HUES64 (cell line): ENCODE data around the gene ACOX3. TPM values are rescaled to one million over a fixed set of nuclear protein-coding genes. Genes with fewer than 3 reads are reported as not detected.
"Not testable (repeated sequence)": the region's sequence is repeated elsewhere in the genome, so short reads cannot be mapped to it uniquely, and the experiment has no call there.

Source experiments
- H3K27ac ChIP-seq: 2 replicates; pipeline ENCODE4 v1.7.0; 2013; ENCODE audit warnings: low read depth, low read length, inconsistent platforms
- H3K27me3 ChIP-seq: 2 replicates; pipeline ENCODE4 v1.6.1; 2013; ENCODE audit warnings: mild to moderate bottlenecking, low read length; ENCODE audit not compliant: insufficient read depth
- H3K36me3 ChIP-seq: 2 replicates; pipeline ENCODE4 v1.6.1; 2013; ENCODE audit warnings: mild to moderate bottlenecking, low read length; ENCODE audit not compliant: insufficient read depth
- H3K4me1 ChIP-seq: 2 replicates; pipeline ENCODE4 v1.6.1; 2013; ENCODE audit warnings: mild to moderate bottlenecking, low read length, moderate library complexity; ENCODE audit not compliant: insufficient read depth
- H3K4me3 ChIP-seq: 2 replicates; pipeline ENCODE4 v1.5.1; 2013; ENCODE audit warnings: mild to moderate bottlenecking, low read length, moderate library complexity
- H3K9ac ChIP-seq: 2 replicates; pipeline ENCODE4 v1.6.1; 2013; ENCODE audit warnings: mild to moderate bottlenecking, low read depth, low read length
- H3K9me3 ChIP-seq: 2 replicates; pipeline ENCODE4 v1.6.1; 2013; ENCODE audit warnings: low read depth, low read length; ENCODE audit not compliant: insufficient read depth
- WGBS: fragments of 150-250, 120-280 bp; methylation state at CpG from one replicate; pipeline ENCODE4 v1.1.7; 2013; ENCODE audit warnings: missing lambda C conversion rate; 5-methylcytosine and 5-hydroxymethylcytosine counted together
- polyA plus RNA-seq, 2 experiments: library from polyadenylated mRNA; stranded (reverse); fragments of 50-300 nt; gene quantifications; one replicate each; pipeline ENCODE4 v1.2.3, GENCODE V29; 2013

Gene ACOX3
- 7.1 TPM for polyA plus RNA-seq (2013, experiment 1 of 2)
- 9.6 TPM for polyA plus RNA-seq (2013, experiment 2 of 2)

DNA sequence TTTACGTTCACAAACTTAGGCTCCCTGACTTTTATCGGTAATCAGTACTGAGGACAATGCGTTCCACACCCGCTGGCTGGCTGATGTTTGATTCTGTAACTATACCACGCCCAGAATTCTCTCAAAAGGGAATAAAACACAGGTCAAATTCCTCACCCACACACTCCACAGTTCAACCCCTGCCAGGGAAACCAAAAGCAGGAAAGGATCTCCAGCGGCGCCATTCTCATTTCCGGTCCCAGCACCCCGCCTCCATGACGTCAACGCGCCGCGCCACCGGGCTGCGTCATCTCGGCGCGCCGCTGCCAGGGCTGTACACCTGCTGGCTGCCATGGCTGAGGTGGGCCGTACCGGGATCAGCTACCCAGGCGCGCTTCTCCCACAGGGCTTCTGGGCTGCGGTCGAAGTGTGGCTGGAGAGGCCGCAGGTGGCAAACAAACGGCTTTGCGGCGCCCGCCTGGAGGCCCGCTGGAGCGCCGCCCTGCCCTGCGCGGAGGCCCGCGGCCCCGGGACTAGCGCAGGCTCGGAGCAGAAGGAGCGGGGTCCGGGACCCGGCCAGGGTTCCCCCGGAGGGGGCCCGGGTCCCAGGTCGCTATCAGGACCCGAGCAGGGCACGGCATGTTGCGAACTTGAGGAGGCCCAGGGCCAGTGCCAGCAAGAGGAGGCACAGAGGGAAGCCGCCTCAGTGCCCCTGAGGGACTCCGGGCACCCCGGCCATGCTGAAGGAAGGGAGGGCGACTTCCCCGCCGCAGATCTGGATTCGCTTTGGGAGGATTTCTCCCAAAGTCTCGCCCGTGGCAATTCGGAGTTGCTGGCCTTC is at the start of gene ACOX3, which contains the start of gene TRMT44:
Gene ACOX3 (minus strand): TSS at position 232 of the 820 bp plus-strand sequence. CDS start 24,202 bp downstream, outside the sequence.
Gene TRMT44 (plus strand): TSS at position 286 of the 820 bp plus-strand sequence. CDS start 46 bp downstream, at position 332.
- Histone ChIP-seq H3K27me3 (no peaks in the 10 kb centered on the region), H3K36me3 (no peaks in the 10 kb centered on the region), H3K27ac (peak within 1 kb of the TSS; percentile 88), H3K4me3 (peak within 1 kb of the TSS; percentile 71), H3K4me1 (peaks cover 11% of the 10 kb centered on the region; the same call in 1 of the 2 replicates), H3K9ac (peak within 1 kb of the TSS; percentile 76), H3K9me3 (peaks cover 5% of the 10 kb centered on the region; the same call in 1 of the 2 replicates)
- WGBS, result under 1% methylated on average over 60 of the region's 60 CpGs

DNA sequence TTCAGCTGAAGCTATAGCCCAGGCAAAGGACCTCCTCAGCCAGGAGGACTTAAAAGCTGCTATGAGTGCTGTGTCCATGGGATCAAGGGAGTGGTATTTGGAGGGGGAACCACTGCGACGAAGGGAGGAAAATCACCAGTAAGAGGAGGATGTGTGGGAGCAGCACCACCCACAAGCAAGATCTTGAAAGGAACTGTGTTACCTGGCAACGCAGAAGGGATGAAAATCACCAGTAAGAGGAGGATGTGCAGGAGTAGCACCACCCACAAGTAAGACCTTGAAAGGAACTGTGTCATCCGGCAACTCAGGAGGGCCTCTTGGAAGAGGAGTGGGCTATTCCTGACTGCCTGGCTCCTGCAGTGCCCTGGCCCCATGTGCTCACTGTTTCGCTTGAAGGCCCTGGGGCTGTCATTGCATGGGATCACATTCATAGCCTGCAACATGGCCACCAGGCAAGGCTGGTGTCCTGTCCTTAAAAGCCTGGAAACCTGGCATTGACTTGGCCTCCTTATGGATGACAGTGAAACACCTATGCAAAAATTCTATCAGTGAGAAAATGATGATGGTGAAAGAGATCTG is 48.4 kb upstream of the ACOX3 start:
- Histone ChIP-seq H3K27ac (no peak overlapping the region), H3K9ac (no peak overlapping the region), H3K27me3 (no peaks in the 10 kb centered on the region), H3K4me1 (peaks cover 9% of the 10 kb centered on the region), H3K4me3 (no peak overlapping the region), H3K9me3 (peaks cover 14% of the 10 kb centered on the region), H3K36me3 (peaks cover 3% of the 10 kb centered on the region; the same call in 1 of the 2 replicates)
- 92% methylated on average over 5 of the region's 5 CpGs for WGBS

DNA sequence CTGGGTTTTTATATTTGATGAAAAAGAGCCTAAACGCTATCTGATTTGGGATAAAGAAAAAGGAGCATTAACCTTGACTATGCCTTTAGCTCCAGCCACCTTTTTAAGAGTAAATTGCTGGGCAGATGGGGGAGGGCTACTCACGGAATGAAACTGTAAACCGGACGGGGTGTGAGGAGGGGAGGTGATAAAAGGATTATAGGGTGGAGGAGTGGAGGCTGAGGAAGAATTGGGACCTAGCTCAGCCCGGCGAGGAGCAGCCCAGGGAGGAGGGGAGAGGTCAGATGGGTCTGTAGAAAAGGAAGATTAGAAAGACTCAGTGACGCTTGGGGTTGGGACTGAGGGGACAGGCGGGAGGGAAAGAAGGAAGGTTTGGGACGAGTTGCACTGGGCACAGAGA is 46.1 kb upstream of the ACOX3 start:
- WGBS, result 84% methylated on average over 8 of the region's 9 CpGs
- not testable (repeated sequence) for H3K27me3 ChIP-seq, H3K4me1 ChIP-seq, H3K9ac ChIP-seq, H3K36me3 ChIP-seq, H3K4me3 ChIP-seq, H3K27ac ChIP-seq
- H3K9me3 ChIP-seq, result peaks cover 14% of the 10 kb centered on the region

DNA sequence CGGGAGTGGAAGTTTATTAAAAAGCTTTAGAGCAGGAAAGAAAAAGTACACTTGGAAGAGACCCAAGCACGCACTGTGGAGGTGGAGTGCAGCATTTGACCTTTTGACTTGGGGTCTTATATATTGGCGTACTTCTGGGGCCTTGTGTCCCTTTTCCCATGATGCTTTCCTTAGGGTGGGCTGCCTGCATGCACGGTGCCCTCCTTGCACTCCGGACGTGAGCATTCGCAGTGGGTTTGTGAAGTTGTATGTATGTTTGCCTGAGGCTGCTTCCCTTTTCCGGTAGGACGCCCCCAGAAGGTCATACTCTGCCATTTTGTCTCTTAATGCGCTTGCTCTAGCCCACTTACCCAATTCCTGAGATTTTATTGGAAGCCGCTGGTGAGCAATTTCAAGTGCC is 39.7 kb upstream of the ACOX3 start:
- 0 out of 2 replicates have a peak, but pooled peaks cover 6% of the 10 kb centered on the region for H3K4me1 ChIP-seq
- H3K27ac ChIP-seq, result no peak overlapping the region
- peaks cover 17% of the 10 kb centered on the region for H3K36me3 ChIP-seq
- no peak overlapping the region for H3K4me3 ChIP-seq
- no peak overlapping the region for H3K9ac ChIP-seq
- H3K9me3 ChIP-seq, result no peaks in the 10 kb centered on the region
- no peaks in the 10 kb centered on the region for H3K27me3 ChIP-seq
- WGBS, result 94% methylated on average over 11 of the region's 11 CpGs

DNA sequence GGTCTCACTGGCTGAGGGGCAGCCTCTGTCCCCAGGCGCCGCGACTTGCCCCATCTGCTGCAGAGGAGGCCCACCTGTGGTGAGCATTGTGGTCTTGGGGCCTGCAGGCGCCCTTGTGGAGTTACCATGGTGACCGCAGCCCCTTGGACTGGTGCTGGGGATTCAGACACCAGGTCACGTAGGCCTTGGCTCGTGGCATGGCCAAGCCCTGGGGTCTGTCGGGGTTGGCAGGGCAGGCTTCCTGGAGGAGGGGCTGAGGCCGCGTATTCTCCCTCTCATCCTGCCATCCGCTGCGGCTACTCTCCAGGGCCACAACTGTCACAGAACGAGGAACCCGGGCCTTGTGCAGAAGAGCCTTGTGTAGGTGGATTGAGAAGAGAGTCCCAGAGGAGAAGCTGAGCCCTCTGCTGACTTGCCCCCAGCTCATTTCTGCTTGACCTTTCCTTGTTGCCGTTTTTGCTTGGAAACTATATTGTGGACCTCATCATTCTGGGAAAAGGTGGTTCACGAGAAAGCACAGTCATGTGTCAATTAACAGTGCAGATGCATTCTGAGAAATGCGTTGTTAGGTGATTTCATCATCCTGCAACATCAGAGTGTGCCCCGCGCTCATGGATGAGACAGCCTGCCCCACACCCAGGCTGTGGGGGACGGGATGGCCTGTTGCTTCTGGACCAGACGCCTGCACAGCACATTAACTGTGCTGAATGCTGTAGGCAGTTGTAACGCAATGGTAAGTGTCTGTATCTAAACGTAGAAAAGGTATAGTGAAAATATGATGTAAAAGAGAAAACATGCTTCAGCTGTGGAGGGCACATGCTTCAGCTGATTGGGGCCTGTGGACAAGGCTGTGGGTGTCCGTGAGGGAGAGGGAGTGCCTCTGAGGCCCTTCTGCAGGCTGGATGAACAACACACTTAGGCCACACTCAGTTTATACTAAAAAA is 38.5 kb upstream of the ACOX3 start:
- 0 out of 2 replicates have a peak, but pooled peaks cover 6% of the 10 kb centered on the region for H3K4me1 ChIP-seq
- no peaks in the 10 kb centered on the region for H3K27me3 ChIP-seq
- H3K36me3 ChIP-seq, result peaks cover 17% of the 10 kb centered on the region
- H3K9ac ChIP-seq, result no peak overlapping the region
- no peaks in the 10 kb centered on the region for H3K9me3 ChIP-seq
- H3K27ac ChIP-seq, result no peak overlapping the region
- no peak overlapping the region for H3K4me3 ChIP-seq
- 93% methylated on average over 24 of the region's 24 CpGs for WGBS

DNA sequence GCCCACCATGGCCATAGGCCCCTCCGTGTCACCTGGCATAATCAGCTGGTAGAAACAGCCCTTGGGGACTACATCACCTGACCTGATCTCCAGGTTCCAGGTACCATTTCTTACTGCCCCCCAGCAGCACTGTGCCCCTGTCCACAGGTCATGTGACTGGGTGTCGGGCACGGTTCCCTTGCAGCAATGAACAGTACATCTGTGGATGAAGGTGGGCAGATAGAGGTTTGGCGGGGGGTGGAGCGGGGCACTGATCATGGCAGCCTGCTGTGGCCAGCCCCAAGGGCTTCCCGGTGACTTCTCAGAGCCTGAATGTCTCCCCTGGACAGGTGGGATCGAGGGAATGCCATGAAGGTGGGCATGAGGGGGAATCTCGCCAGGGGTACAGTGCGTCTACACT is 37.8 kb upstream of the ACOX3 start:
- Histone ChIP-seq H3K27ac (no peak overlapping the region), H3K4me1 (0 out of 2 replicates have a peak, but pooled peaks cover 6% of the 10 kb centered on the region), H3K4me3 (no peak overlapping the region), H3K27me3 (no peaks in the 10 kb centered on the region), H3K9me3 (no peaks in the 10 kb centered on the region), H3K36me3 (peaks cover 17% of the 10 kb centered on the region), H3K9ac (no peak overlapping the region)
- 93% methylated on average over 9 of the region's 9 CpGs for WGBS

DNA sequence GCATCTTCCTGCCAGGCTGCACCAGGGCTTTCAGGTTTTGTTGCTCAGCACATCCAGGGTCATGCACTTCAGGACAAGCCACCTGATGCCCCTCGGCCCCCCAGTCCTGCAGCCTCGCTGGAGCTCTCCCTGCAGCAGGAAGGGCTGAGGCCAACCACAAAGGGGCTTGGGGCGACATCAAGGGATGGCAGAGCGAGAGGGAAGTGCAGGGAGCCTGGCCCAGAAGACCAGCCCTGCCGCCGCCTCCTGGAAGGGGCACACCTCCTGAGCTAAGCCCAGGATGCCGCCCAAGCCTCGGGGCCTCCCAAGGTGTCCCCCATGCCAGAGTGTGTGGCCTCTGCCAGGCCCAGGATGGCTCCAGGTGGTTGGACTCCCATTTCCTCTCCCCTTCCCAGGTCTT is 37.2 kb upstream of the ACOX3 start:
- 93% methylated on average over 8 of the region's 8 CpGs for WGBS
- no peaks in the 10 kb centered on the region for H3K27me3 ChIP-seq
- H3K27ac ChIP-seq, result no peak overlapping the region
- H3K9me3 ChIP-seq, result no peaks in the 10 kb centered on the region
- no peak overlapping the region for H3K4me3 ChIP-seq
- 0 out of 2 replicates have a peak, but pooled peaks cover 6% of the 10 kb centered on the region for H3K4me1 ChIP-seq
- peaks cover 17% of the 10 kb centered on the region for H3K36me3 ChIP-seq
- no peak overlapping the region for H3K9ac ChIP-seq

DNA sequence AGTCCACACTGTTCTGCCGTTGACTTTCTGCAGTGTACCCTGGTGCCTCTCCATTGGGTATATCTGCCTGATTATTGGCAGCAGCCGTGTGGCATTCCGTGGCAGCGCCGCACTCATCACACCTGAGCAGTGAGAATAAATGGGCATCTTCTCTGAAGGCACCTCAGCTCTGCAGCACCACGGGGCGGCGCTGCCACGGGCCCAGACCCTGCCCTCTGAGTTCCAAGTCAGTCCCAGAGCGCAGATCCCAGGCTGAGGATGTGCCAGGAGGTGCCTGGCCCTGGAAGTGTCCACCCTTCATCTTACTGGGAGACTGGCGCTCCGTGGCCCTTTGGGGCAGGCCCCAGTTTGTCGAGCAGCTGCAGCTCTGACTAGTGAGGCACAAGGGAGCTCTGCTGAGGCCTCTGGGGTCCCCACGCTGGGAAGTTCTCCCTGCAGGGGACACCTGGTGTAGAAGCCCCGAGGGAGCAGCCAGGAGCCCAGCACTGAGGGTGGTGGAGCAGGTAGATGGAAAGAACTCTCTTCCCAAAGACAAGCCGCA is 36.6 kb upstream of the ACOX3 start:
- Histone ChIP-seq H3K4me3 (no peak overlapping the region), H3K27me3 (no peaks in the 10 kb centered on the region), H3K4me1 (0 out of 2 replicates have a peak, but pooled peaks cover 6% of the 10 kb centered on the region), H3K9me3 (no peaks in the 10 kb centered on the region), H3K36me3 (peaks cover 17% of the 10 kb centered on the region), H3K9ac (no peak overlapping the region), H3K27ac (no peak overlapping the region)
- WGBS, result 94% methylated on average over 16 of the region's 16 CpGs

DNA sequence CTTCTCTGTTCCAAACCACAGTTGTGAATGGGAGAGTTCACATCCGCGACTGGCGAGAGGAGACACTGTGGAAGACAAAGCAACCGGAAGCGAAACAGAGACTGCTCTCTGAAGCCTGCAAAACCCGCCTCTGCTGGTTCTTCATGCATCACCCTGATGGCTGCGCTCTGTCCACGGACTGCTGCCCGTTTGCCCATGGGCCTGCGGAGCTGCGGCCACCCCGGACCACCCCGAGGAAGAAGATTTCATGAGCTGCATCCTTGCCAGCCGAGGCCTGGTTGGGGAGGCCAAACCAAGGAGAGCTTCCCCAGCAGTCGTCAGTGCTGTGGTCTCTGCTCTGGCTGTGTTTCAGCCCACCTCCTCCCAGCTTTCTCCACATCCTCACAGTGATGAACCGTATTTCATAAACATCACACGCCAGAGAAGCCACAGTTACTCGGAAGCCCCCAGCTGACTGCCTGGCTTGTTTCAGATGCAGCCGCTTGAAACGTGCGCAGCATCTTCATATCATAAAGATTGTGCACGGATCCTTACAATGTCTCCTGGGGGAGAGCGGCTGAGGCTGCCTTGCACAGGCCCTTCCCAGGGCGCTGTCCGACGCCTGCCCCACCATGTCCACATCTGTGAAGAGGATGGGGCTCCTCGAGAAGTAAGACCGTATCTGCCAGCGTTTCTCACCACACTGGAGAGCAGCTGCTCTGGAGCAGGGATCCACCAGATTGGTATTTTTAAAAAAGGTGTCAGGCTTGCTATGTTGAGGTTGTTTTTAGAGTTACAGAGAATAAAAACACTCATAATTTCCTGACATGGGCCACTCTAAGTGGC is 35.4 kb upstream of the ACOX3 start:
- WGBS, result 96% methylated on average over 29 of the region's 29 CpGs
- Histone ChIP-seq H3K36me3 (peaks cover 17% of the 10 kb centered on the region), H3K9me3 (no peaks in the 10 kb centered on the region), H3K27ac (no peak overlapping the region), H3K4me1 (0 out of 2 replicates have a peak, but pooled peaks cover 6% of the 10 kb centered on the region), H3K27me3 (no peaks in the 10 kb centered on the region), H3K4me3 (no peak overlapping the region), H3K9ac (no peak overlapping the region)

DNA sequence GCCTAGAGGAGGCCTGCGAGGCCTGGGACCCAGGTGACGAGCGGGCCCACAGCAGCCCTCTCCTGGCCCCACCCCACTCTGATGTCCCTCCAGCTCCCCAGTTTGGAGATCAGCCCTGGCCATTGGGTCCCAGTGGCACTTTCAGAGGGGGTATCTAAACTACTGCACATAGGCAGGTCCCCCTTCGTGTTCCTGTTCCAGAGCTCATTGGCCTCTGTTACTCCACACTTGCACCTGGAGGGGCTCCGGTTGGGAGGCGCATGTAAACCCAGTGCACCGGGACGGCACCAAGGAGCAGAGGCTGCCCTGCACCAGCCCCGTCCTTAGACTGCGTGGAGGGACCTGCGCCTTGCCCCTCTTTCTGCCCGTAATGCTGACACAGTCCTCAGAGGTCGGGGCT is 34.3 kb upstream of the ACOX3 start:
- H3K4me1 ChIP-seq, result no peaks in the 10 kb centered on the region
- H3K27ac ChIP-seq, result no peak overlapping the region
- H3K4me3 ChIP-seq, result no peak overlapping the region
- no peaks in the 10 kb centered on the region for H3K9me3 ChIP-seq
- H3K36me3 ChIP-seq, result peaks cover 19% of the 10 kb centered on the region
- no peak overlapping the region for H3K9ac ChIP-seq
- no peaks in the 10 kb centered on the region for H3K27me3 ChIP-seq
- WGBS, result 94% methylated on average over 13 of the region's 13 CpGs
